Prostate gland (tissue), 2 donors: ENCODE measurements around the gene COLEC11. TPM values are rescaled to one million over a fixed set of nuclear protein-coding genes. Genes with fewer than 3 reads are reported as not detected.

Source experiments
- DNase-seq: peaks from one replicate; pipeline ENCODE4 v3.0.0-alpha.2; 2019; ENCODE audit warnings: low spot score
- H3K27ac ChIP-seq, 2 donors: fragments of 200-600 bp; sonication (generic); 2 replicates each; pipeline ENCODE4 v1.5.1; 2017 to 2019
- H3K27me3 ChIP-seq: fragments of 200-600 bp; sonication (generic); replicated peaks from 2 replicates; pipeline ENCODE4 v1.5.1; 2019; ENCODE audit not compliant: insufficient read depth
- H3K36me3 ChIP-seq, 2 donors: fragments of 200-600 bp; sonication (generic); 1 replicate in 1 of 2; 2 replicates in 1 of 2; pipeline versions ENCODE4 v1.5.1 to v1.8.1; 2017 to 2019
- H3K4me1 ChIP-seq: fragments of 200-600 bp; sonication (generic); replicated peaks from 2 replicates; pipeline ENCODE4 v1.5.1; 2019
- H3K4me3 ChIP-seq, 2 donors: fragments of 200-600 bp; sonication (generic); 2 replicates each; pipeline ENCODE4 v1.5.1; 2017 to 2019
- H3K9me3 ChIP-seq: fragments of 200-600 bp; sonication (generic); 2 replicates; pipeline ENCODE4 v1.5.1; 2017
- POLR2A ChIP-seq: fragments of 450-650 bp; IDR thresholded peaks from one replicate; pipeline ENCODE4 v1.6.1; 2016; ENCODE audit warnings: antibody characterized with exemption, mild to moderate bottlenecking
- POLR2AphosphoS5 ChIP-seq: sonication (generic); formaldehyde crosslinking; IDR thresholded peaks from one replicate; pipeline ENCODE4 v1.6.1; 2017; ENCODE audit warnings: antibody characterized with exemption
- WGBS: methylation state at CpG from one replicate; pipeline ENCODE4 v1.1.5; 2018; 5-methylcytosine and 5-hydroxymethylcytosine counted together
- intact Hi-C: fragments of 100-400 bp; cut with DNase I; formaldehyde crosslinking; loops from one replicate; pipeline ENCODE4 v1.14.2; 2022
- total RNA-seq, 2 donors: library from RNA; depleted of rRNA; stranded (reverse); fragments of >200 nt; gene quantifications; one replicate each; pipeline ENCODE4 v1.1.0, GENCODE V29; 2016
- TF ChIP-seq, protein P1 (sequence below), 4 experiments: fragments of 200-600 bp in 2 of 4; fragments of 450-650 bp in 2 of 4; sonication (generic) in 2 of 4; IDR thresholded peaks; 1 replicate in 3 of 4; 2 replicates in 1 of 4; pipeline ENCODE4 v1.5.1; 2016 to 2019; ENCODE audit warnings: antibody characterized with exemption in 4 of 4, mild to moderate bottlenecking in 2 of 4, moderate library complexity in 2 of 4

Gene COLEC11
- total RNA-seq, 2 donors from 2014 or later, result 2.9 to 10.5 TPM

DNA sequence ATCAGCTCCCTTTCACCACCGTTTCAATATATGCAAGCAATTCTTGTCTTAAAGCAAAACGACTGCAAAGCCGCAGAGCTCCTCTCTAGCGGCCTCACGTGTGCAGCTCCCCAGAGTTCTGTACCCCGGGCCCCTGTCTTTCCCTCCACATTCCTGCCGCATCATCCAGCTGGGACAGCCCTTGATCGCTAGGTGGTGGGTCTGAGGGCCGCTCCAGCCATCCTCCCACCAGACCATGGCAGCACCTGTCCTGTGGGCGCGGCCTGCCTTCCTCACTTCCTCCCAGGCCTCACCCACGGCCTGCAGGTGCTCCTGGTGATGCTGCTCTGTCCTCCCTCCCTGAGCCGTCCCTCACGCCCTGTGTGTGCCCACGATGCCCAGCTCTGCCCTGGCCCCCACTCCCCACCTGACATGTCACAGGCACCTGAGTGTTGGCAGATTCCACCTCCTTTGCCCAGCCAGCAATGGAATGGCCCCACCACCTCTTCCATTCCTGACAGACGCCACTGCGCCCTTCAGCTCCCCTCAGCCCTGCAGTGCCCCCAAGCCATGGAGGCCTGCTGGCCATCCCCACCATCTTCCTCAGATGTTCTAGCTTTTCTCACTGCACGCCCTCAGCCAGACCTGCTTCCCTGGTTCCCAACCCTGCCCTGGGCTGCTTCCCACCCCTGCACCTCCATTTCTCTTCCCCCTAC lies 47.8 kb downstream of the COLEC11 start:
- Histone ChIP-seq H3K27ac (no peak overlapping the region), H3K36me3 (no peaks in the 10 kb centered on the region), H3K4me3 (no peak overlapping the region), H3K4me1 (no peaks in the 10 kb centered on the region), H3K9me3 (no peaks in the 10 kb centered on the region), H3K27me3 (no peaks in the 10 kb centered on the region)
- intact Hi-C loops, result loop anchor here (10.0 kb wide), 1 partner anchor 58 kb away; no protein-coding TSS in a partner anchor
- TF ChIP-seq, protein P1, sequence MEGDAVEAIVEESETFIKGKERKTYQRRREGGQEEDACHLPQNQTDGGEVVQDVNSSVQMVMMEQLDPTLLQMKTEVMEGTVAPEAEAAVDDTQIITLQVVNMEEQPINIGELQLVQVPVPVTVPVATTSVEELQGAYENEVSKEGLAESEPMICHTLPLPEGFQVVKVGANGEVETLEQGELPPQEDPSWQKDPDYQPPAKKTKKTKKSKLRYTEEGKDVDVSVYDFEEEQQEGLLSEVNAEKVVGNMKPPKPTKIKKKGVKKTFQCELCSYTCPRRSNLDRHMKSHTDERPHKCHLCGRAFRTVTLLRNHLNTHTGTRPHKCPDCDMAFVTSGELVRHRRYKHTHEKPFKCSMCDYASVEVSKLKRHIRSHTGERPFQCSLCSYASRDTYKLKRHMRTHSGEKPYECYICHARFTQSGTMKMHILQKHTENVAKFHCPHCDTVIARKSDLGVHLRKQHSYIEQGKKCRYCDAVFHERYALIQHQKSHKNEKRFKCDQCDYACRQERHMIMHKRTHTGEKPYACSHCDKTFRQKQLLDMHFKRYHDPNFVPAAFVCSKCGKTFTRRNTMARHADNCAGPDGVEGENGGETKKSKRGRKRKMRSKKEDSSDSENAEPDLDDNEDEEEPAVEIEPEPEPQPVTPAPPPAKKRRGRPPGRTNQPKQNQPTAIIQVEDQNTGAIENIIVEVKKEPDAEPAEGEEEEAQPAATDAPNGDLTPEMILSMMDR (IDR thresholded peaks at IDR 0.05), result no peak
- TF ChIP-seq POLR2A, result no peak
- TF ChIP-seq POLR2AphosphoS5, result no peak
- WGBS, result 90% methylated on average over 18 of the region's 18 CpGs
- no peak for DNase-seq

DNA sequence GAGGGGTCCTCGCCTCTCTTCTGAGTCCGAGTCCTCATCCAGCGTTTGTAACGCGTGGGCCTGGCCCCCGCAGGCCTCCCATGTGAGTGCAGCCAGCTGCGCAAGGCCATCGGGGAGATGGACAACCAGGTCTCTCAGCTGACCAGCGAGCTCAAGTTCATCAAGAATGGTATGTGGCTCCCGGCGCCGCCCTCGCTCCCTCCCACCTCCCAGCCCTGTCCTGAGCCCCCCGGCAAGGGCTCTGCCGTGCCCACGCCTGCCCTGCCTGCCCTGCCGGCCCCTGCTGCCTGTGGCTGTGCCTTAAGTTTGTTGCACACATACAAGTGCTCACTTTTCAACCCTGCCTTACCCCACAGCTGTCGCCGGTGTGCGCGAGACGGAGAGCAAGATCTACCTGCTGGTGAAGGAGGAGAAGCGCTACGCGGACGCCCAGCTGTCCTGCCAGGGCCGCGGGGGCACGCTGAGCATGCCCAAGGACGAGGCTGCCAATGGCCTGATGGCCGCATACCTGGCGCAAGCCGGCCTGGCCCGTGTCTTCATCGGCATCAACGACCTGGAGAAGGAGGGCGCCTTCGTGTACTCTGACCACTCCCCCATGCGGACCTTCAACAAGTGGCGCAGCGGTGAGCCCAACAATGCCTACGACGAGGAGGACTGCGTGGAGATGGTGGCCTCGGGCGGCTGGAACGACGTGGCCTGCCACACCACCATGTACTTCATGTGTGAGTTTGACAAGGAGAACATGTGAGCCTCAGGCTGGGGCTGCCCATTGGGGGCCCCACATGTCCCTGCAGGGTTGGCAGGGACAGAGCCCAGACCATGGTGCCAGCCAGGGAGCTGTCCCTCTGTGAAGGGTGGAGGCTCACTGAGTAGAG lies 48.7 kb downstream of the COLEC11 start:
- TF ChIP-seq POLR2A, result no peak
- TF ChIP-seq POLR2AphosphoS5, result no peak
- TF ChIP-seq, protein P1 (IDR thresholded peaks at IDR 0.05), result no peak
- no peaks in the 10 kb centered on the region for H3K27me3 ChIP-seq
- no peaks in the 10 kb centered on the region for H3K4me1 ChIP-seq
- H3K9me3 ChIP-seq, result no peaks in the 10 kb centered on the region
- H3K36me3 ChIP-seq, result no peaks in the 10 kb centered on the region
- H3K4me3 ChIP-seq, result no peak overlapping the region
- DNase-seq, result no peak
- H3K27ac ChIP-seq, result no peak overlapping the region
- 91% methylated on average over 48 of the region's 48 CpGs for WGBS
- intact Hi-C loops, result loop anchor here (10.0 kb wide), 1 partner anchor 59 kb away; no protein-coding TSS in a partner anchor

DNA sequence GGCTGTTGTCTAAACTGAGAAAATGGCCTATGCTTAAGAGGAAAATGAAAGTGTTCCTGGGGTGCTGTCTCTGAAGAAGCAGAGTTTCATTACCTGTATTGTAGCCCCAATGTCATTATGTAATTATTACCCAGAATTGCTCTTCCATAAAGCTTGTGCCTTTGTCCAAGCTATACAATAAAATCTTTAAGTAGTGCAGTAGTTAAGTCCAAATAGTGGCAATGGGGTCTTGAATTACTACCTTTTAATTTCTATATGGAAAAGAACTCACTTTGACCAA lies 49.3 kb downstream of the COLEC11 start:
- DNase-seq, result no peak
- intact Hi-C loops, result loop anchor here (10.0 kb wide), 1 partner anchor 59 kb away; no protein-coding TSS in a partner anchor

DNA sequence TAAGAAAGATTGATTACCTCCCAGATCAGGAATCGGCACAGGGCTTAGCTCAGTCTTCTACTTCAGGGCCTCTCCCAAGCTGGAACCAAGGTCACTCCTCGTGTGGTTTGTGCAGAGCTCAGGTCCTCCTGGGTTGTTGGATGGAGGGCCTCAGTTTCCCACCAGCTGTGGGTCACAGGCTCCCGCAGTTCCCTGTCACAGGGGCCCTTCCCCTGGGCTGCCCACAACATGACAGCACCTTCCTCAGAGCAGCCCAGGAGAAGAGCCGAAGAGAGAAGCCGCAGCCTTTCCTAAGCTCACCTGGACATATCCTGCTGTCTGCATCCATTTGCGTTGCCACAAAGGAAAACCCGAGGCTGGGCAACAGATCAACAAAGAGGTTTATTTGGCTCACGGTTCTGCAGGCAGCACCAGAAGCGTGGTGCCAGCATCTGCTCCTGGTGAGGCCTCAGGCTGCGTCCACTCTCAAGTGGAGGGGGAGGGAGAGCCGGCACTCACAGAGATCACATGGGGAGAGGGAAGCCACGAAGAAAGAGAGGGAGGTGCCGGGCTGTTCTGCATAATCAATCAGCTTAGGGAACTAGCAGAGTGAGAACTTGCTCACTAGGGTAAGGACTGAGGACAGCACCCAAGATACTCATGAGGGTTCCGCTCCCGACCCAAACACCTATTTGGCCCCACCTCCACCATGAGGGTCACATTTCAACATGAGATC lies 50.1 kb downstream of the COLEC11 start:
- H3K9me3 ChIP-seq, result no peaks in the 10 kb centered on the region
- WGBS, result 89% methylated on average over 15 of the region's 15 CpGs
- intact Hi-C loops, result loop anchor here (10.0 kb wide), 1 partner anchor 60 kb away; no protein-coding TSS in a partner anchor
- TF ChIP-seq POLR2AphosphoS5, result no peak
- TF ChIP-seq, protein P1 (IDR thresholded peaks at IDR 0.05), result no peak
- TF ChIP-seq POLR2A, result no peak
- no peak for DNase-seq
- no peaks in the 10 kb centered on the region for H3K27me3 ChIP-seq
- H3K4me1 ChIP-seq, result no peaks in the 10 kb centered on the region
- H3K4me3 ChIP-seq, result no peak overlapping the region
- no peaks in the 10 kb centered on the region for H3K36me3 ChIP-seq
- H3K27ac ChIP-seq, result no peak overlapping the region

More for the DNA sequence above, 49.3 kb downstream of the COLEC11 start:
- Histone ChIP-seq H3K27me3 (no peaks in the 10 kb centered on the region), H3K27ac (no peak overlapping the region), H3K4me3 (no peak overlapping the region), H3K36me3 (no peaks in the 10 kb centered on the region), H3K9me3 (no peaks in the 10 kb centered on the region), H3K4me1 (no peaks in the 10 kb centered on the region)
- no peak for TF ChIP-seq POLR2A
- TF ChIP-seq, protein P1 (IDR thresholded peaks at IDR 0.05), result no peak
- no peak for TF ChIP-seq POLR2AphosphoS5
